Renal cortex interstitium (tissue), 11 donors: ENCODE results near the gene UTRN. TPM values are rescaled to one million over a fixed set of nuclear protein-coding genes. Genes with fewer than 3 reads are reported as not detected.

Source experiments
- DNase-seq, 11 donors: peaks; one replicate each; pipeline ENCODE4 v3.0.0-alpha.2; 2013; ENCODE audit warnings: low read depth in 9 of 11, low spot score in 4 of 11; ENCODE audit errors: extremely low read depth in 1 of 11
- polyA plus RNA-seq, 3 donors: library from polyadenylated mRNA; unstranded; fragments of 120-200 nt; gene quantifications; one replicate each; pipeline ENCODE4 v1.2.1, GENCODE V29; 2013; ENCODE audit not compliant: insufficient read length in 3 of 3

The UTRN gene
- polyA plus RNA-seq, 3 donors: 139 to 167 (median 140) TPM

DNA sequence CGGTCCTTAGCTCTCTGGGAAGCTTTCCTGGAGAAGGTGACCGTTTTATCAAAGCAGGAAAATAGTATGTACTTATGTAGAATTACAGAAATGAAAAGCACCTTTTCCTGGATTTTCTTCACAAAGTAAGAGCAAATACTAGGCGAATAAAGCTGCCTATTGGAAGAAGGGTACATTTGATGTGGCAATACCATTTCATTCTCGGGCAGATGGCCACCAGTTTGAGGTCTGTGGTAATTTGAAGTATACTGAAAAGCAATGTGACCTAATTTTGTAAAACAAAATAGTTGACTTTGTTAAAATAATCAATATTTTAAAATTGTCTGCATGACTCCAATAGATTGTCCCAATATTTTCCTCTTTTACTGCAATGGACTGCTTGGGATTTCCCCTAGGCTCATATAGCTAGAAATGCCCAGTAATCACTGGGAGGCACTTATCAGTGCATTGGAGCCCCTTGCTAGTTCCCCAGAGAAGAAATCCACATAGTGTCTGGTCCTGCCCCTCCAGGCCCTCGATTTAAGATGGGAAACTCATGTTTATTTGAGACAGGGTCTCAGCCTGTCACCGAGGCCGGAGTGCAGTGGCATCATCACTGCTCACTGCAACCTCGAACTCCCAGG, 7.4 kb upstream of the UTRN start:
- DNase-seq: no peak

DNA sequence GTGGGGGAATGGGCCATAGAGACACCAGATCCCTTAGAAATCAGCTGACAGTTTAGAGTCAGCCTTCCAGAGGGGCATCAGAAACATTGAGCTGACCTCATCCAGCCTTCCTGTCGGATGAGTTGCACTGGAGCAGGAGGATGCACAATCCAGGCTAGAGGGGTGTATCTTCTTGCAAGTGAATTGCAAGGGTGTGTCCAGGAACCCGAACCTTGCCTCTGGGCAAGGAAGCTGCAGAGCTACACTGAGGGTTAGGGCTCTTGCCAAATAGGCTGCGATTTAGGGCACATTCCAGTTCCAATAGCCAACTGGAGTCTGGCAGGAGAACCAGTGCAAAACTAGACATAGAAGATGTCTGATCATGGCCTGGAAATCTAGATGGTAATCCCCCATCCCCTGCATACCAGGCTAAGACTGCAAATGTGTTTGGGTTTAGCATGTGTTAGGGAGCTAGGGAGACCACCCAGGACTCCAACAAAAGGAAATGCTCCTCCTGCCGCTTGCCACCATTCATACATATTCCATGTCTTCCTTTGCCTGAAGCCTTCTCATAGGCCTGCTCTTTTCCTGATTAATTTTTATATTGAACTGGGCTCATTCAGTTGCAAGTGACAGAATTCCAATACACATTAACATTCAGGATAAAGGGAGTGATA, 6.3 kb upstream of the UTRN start:
- DNase-seq: no peak

DNA sequence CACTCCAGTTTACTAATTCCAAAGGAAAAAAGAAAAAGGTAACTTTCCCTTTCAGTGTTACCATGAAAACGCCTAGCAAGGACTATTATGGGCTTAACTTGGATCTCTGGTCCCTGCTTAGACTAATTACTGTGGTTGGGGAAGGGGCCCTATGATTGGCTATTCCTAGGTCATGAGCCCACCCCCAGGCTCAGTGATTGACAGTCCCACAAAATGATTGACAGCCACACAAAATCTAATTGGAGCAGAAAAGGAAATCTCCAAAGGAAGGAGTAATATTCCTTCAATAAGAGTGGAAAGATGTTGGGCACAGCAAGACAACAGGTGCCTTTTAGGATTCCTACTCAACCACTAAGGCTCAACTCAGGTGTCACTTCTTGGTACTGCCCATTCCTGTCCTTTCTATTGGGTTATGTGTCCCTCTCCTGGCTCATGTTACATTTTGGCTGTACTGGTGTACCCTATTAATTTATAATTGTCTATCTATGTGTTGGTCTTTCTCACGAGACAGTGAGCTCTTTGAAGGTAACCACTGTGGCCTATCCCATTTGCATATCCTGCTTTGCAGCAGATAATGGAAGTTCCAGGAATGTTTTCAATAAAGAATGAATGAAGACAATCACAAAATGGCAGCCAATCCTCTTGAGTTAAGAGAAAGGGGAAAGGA, 5.5 kb upstream of the UTRN start:
- no peak for DNase-seq

DNA sequence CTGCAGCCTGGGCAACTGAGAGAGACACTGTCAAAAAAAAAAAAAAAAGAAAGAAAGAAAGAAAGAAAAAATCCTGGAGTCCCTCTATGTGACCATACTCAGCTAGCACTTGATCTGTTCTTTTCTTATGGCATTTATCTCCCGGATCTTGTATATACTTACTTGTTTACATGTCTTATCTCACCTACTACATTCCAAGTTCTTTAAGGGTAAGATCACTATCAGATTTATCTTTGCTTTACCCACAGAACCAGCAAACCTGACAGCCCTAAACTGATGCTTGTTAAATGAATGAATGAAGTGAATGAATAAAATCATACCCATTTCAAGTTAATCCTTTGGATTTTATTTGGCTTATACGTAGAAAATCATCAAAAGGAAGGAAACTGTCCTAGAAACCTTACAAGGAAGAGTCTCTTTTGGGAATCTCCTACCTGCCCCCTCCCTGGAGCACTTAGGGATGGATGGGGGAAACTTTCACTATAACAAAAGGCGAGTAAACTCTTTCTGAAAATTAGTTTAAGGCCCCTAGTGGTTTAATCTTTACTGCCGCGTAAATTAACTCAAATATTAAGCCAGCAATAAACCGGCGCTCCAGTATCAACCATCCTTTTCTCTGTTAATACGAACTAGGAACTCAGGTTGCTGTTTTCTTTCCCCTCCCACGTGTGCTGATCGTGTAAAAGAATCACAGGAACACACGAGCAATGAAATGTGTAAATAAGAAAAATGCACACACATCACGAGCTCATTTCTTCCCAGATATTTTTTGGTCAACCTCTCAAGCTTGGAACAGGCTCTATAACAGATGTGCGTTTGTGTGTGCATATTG, 1.3 kb upstream of the UTRN start:
- DNase-seq: peak in 7 of 11 donors; percentile 18 to 63 (median 24)

DNA sequence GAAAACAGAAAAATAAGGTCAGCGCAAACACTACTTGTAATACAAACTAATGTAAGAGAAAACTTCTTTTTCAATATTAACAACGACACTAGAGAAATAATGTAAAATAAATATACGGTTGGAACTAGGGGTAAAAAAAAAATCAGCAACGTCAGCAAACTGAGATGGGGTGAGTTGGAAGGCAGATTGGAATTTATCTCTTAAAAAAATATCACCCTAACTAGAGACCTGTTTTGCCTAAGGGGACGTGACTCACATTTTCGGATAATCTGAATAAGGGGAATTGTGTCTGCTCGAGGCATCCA, 705 bp upstream of the UTRN start:
- DNase-seq: peak in 1 of 11 donors; percentile 36

DNA sequence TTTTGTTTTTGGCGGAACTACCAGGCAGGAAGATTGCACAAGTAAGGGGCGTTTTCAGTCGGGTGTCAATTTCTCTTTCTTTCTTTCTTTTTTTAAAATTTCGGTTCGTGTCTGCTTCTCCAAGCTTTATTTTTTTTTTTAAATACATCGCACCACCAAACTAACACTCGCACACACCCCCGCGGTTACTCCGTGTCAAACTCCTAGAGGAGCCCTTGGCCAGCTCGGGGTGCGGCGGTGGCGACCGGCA, 338 bp downstream of the UTRN start:
- DNase-seq: peak in 1 of 11 donors; percentile 22

DNA sequence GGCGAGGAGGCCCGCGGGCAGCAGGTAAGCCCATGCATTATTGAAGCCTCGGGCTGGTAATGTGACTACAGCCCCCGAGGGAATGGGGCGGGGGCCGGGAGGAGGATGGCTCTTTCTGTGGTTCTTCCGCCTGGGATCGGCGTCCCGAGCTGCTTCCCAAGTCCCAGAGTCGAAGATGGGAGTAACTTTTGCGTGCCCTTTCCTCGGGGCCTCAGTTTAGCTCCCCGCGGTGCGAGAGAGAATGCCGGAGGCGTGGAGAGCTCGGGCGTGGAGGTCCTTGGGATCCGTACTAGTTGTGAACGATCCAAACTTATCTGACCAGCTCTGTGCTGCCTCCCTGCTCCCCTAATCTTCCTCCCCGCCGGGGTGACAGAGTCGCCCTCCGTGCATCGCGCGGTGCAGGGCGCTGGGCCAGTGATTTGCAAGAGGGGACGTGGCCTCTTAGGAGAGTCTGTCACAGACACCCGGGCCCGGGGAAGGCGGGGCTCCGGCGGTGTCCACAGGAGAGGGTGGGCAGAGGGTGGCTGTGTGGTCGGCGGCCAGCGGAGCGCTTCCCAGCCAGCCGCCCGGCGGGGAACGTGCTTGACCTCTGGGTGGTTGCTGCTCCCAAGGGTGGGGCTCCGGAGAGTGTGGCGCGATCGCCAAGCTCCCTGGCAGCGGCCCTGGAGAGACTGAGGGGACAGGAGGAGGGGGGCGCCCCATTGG, 815 bp downstream of the UTRN start:
- DNase-seq: peak in 7 of 11 donors; percentile 35 to 56 (median 49)

DNA sequence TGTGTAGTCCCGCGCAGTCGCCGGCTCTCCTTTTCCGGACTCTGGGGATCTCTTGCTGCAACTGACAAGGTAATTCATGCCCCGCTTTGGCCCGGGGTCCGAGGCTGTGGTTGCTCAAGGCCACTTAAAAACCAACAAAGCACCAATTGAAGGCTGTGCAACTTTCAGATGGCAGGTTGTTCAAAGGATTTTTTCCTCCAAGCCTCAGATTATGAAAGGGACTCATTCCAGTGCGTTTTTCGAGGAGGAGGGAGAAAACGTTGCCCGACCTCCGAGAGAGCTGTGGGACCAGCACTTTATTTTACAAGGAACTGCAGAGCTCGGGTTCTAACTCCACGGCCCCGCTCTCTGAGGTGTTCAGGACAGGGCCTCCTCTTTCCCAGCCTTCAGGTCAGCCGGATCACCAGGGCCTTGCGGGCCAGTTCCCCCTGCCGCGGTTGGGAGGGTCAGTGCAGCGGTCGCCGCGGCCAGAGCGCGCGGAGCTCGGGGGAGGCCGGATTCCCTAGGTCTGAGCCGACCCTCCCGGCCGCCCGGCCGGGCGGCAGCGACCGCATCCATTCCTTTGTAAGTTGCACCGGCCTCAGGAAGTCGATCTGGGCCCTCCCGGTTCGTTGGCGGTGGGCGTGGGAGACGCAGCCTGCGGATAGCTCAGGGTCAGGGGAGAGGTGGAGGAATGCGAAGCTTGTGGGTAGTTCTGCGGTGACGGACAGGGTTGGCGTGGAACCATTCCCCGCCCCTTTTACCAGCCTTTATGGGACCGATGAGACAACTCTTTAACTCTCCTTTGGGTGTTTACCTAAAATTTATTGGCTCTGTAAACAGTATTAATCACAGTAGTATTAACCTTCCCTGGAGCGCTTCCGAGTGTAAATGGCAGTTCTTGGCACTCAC, 1.6 kb downstream of the UTRN start:
- peak in 9 of 11 donors; percentile 51 to 71 (median 63) for DNase-seq

DNA sequence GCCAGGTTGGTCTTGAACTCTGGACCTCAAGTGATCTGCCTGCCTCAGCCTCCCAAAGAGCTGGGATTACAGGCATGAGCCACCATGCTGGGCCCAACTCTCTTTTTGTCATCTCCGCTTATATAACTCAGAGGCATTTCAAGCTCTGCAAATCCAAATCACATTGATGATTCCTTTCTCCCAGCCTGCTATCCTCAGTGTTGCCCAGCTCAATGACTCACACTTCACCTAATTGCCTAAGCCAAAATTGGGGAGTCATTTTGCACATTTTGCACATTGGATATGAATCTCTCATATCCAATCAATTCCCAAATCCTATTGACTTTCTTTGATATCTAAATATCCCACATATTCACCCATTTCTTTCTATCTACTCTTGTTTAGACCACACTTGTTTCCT, 3.9 kb downstream of the UTRN start:
- no peak for DNase-seq

DNA sequence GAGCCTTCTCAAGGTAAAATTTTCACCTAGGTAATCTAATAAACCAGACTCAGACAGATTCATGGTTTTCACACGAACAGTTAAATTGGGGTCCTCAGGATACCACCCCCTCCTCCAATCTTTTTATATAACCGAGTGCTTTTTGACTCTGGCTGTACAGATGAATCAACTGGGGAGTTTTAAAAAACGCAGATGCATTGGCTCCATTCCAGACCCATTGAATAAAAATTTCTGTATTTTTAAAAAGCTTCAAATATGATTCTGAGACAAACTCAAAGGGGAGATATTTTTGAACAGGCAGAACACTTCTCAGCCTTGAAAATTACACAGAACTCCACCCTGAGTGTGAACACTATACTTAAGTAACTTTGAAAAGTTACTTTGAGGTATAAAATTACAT, 7.2 kb downstream of the UTRN start:
- DNase-seq: no peak

DNA sequence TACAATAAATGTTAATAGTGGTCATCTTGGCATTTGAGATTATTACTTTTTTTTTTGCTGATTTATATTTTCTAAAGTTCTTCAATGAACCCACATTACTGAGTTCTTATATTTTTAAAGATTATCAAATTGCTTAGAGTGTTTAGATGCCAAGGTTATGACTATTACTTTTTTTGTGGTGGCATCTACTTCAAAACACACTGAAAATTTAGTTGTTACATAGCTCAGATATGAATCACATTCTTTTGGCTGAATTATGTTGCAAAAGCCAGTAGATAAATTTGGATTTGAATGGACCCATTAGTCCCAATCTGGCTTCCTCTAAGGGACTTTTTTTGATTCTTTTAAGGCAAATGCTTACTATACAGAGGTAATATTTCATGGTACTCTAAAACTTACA, 8.9 kb downstream of the UTRN start:
- no peak for DNase-seq

DNA sequence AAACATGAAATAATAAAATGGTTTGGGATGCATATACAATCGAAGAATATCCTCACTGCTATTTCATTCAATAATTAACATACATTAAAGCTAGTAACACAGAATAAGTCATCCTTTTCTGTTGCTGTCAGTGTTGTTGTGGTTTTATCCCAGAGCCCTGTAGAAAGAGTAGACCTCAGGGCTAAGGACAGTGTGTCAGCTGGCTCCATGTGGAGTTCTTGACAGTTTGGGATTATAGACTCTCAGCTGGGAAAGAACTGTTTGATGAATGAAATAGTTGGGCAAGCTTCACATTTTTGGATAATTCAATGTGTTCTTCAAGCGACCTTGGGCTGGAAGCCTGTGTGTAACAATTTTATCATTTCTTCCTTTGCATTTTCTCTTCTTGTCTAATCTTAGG, 10.1 kb downstream of the UTRN start:
- no peak for DNase-seq

DNA sequence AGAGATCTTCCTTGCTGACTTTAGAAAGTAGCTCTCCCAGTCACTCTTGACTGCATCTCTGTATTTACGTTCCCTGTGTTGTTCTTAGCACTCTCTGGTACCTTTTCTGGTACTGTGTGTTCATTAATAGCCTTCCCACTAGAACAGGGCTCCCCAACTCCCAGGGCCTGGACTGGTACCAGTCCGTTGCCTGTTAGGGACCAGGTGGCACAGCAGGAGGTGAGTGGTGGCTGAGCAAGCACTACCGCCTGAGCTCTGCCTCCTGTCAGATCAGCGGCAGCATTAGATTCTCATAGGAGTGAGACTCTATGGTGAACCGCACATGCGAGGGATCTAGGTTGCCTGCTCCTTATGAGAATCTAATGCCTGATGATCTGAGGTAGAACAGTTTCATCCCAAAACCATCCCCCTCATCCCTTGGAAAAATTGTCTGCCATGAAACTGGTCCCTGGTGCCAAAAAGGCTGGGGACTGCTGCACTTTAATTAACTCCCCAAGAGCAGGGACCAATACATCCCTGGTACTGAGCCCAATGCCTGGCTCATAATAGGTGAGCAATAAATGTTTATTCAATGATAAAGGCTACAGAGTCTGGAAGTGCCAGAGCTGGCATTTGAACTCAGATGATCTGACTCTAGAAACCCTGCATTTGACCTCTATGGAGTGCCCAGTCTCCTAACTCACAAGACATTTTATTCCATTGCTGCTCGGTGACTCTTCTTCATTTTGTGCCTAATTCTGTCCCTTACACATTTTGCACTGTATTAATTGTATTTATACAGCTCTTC, 11.0 kb downstream of the UTRN start:
- no peak for DNase-seq

DNA sequence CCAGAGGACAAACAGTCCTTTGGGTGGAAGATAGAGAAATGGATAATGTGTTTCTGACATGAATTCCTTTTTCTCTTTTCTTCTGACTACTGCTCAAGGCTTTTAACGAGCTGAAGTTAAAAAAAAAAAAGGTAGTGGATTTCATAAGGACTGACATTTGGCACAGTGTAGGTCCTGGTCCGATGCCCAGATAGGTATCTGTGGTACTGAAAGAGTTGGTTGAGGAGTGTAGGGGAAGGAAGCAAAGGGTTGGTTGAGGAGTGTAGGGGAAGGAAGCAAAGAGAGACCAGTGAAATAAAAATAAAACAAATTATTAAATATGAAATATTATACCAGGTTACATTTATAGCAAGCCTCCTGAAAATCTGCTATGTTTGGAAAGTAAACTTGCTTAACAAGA, 11.8 kb downstream of the UTRN start:
- no peak for DNase-seq

DNA sequence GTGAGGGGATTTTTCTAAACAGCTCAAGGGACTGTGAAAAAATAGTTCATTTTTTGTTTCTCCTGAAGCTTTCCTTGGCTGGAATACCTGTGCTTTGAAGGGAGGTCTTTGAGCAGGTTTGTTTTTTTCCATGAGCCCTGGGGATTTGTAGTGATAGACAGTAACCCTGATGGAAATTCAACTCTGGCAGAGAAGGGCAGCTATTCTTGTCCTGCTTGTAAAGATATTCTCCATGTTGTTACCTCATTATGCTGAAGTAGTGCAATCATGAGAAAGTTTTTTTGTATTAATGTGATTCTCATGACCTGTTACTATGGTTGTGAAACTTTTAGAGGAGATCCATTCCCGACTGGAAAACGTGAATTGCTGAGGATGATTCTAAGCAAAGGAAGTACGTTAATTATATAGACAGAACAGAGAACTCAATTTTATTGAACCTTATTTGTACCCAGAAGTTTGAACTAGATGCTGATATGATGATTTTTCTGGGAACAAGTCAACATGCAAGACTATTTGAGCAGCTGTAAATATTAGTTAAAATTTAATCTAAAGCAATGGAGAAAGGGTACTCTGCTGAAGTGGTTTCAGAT, 12.5 kb downstream of the UTRN start:
- no peak for DNase-seq

DNA sequence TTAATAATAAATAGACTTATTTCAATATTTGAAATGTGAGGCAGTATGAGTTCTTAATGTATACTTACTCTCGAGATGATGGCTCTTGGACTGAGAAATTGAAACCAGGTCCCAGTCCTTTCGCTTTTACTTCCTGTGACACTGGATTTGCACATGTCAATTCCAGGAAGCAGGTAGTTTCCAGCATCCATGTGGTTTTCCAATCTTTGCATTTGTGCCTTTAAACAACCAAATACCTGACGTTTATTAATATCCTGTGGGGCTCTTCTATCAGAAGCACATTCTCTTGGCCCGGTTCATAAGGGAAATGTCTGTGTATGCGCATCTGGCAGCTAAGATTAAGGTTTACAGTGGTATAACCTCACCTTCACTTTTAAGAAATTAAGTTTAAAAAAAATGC, 13.1 kb downstream of the UTRN start:
- DNase-seq: no peak

DNA sequence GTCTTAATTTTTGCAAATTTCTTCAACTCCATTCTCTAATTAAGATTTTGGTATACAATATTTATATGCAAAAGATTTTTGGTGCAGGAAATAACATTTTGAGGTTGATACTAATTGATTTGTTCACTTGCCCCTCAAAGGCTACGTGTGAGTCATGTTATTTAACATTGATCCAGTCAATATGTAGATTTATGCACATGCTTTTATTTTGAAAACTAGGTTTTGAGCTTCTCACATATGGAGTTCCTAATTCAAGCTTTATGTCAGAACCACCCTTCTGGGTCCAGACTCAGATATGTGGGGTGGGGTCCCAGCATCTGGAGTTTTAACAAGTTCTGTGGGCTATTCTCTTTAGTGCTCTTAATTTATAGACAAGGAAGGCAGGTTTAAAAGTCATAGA, 13.8 kb downstream of the UTRN start:
- DNase-seq: no peak
